Measurements from ENCODE around the gene ASTL. TPM values are rescaled to one million over a fixed set of nuclear protein-coding genes. Genes with fewer than 3 reads are reported as not detected.

The ASTL gene
- total and polyA plus RNA-seq, 4 donors = not detected

- H3K36me3 ChIP-seq (ENCODE audit: control insufficient read depth in 4 of 4, insufficient read depth in 3 of 4, low read depth in 1 of 4, low read length in 3 of 4) = no peaks in the 10 kb centered on the region
- H3K9me3 ChIP-seq (ENCODE audit: control insufficient read depth in 4 of 4, low read length in 3 of 4) = no peaks in the 10 kb centered on the region
- no peak for DNase-seq (ENCODE audit: low spot score)
- H3K9ac ChIP-seq (ENCODE audit: low read depth in 1 of 2, low read length in 2 of 2) = no peak overlapping the region
- no peak overlapping the region for H3K4me3 ChIP-seq (ENCODE audit: low read depth in 1 of 3, low read length in 3 of 3)
- TF ChIP-seq RAD21 (IDR thresholded peaks at IDR 0.05) (no peak), HNF4G (IDR thresholded peaks at IDR 0.05) (no peak), REST (IDR thresholded peaks at IDR 0.05) (no peak), RXRA (IDR thresholded peaks at IDR 0.05) (no peak), ATF3 (IDR thresholded peaks at IDR 0.05) (no peak), NR2F2 (IDR thresholded peaks at IDR 0.05) (no peak), TAF1 (conservative IDR thresholded peaks at IDR 0.05) (no peak), ZBTB33 (IDR thresholded peaks at IDR 0.05) (no peak), EGR1 (IDR thresholded peaks at IDR 0.05; ENCODE audit: low read depth in 2 of 2) (no peak), YY1 (IDR thresholded peaks at IDR 0.05) (no peak), GABPA (IDR thresholded peaks at IDR 0.05 in 1 of 2, conservative IDR thresholded peaks at IDR 0.05 in 1 of 2) (no peak), JUND (IDR thresholded peaks at IDR 0.05) (no peak), CTCF (IDR thresholded peaks at IDR 0.05; ENCODE audit: low read depth, low read length, missing input control) (no peak), MAX (IDR thresholded peaks at IDR 0.05) (no peak), FOXA1 (IDR thresholded peaks at IDR 0.05) (no peak), FOXA2 (IDR thresholded peaks at IDR 0.05) (no peak), HNF4A (conservative IDR thresholded peaks at IDR 0.05) (no peak), SP1 (IDR thresholded peaks at IDR 0.05) (no peak)
- WGBS = 83% methylated on average over 7 of the region's 7 CpGs
- H3K4me1 ChIP-seq (ENCODE audit: control insufficient read depth in 4 of 4, insufficient read depth in 4 of 4, low read length in 3 of 4) = peaks cover 0 to 2% (median 0%) of the 10 kb centered on the region in 4 donors
- no peaks in the 10 kb centered on the region for H3K27me3 ChIP-seq (ENCODE audit: control insufficient read depth in 4 of 4, insufficient read depth in 4 of 4, low read length in 3 of 4)
- H3K27ac ChIP-seq (ENCODE audit: low read depth in 1 of 2, low read length in 2 of 2) = no peak overlapping the region
Measured at GRCh38 chr2:96095116-96095636, 43.1 kb downstream of the ASTL start.

Data from liver (tissue), 9 donors.